HEK293T (cell line): ENCODE results near the gene ESR1.

Experiments used
- ELF4 ChIP-seq: fragments of 450-650 bp; IDR thresholded peaks from 2 replicates; pipeline ENCODE4 v1.6.1; 2017; ENCODE audit warnings: antibody characterized with exemption
- FOXA1 ChIP-seq: fragments of 450-650 bp; IDR thresholded peaks from 2 replicates; pipeline ENCODE4 v1.6.1; 2016; ENCODE audit warnings: mild to moderate bottlenecking
- HDGF ChIP-seq: fragments of 450-650 bp; IDR thresholded peaks from 2 replicates; pipeline ENCODE4 v1.6.1; 2017; ENCODE audit warnings: antibody characterized with exemption, borderline replicate concordance
- SP1 ChIP-seq: fragments of 450-650 bp; IDR thresholded peaks from 2 replicates; pipeline ENCODE4 v1.6.1; 2017
- SUZ12 ChIP-seq: fragments of 450-650 bp; IDR thresholded peaks from 2 replicates; pipeline ENCODE4 v1.6.1; 2016; ENCODE audit warnings: mild to moderate bottlenecking
- TF ChIP-seq, protein P1 (sequence below): fragments of 450-650 bp; IDR thresholded peaks from 2 replicates; pipeline ENCODE4 v1.6.1; 2016

DNA sequence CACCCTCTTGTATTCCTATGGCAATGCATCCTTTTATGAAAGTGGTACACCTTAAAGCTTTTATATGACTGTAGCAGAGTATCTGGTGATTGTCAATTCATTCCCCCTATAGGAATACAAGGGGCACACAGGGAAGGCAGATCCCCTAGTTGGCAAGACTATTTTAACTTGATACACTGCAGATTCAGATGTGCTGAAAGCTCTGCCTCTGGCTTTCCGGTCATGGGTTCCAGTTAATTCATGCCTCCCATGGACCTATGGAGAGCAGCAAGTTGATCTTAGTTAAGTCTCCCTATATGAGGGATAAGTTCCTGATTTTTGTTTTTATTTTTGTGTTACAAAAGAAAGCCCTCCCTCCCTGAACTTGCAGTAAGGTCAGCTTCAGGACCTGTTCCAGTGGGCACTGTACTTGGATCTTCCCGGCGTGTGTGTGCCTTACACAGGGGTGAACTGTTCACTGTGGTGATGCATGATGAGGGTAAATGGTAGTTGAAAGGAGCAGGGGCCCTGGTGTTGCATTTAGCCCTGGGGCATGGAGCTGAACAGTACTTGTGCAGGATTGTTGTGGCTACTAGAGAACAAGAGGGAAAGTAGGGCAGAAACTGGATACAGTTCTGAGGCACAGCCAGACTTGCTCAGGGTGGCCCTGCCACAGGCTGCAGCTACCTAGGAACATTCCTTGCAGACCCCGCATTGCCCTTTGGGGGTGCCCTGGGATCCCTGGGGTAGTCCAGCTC lies 292.1 kb downstream of the ESR1 start:
- TF ChIP-seq FOXA1, result no peak
- TF ChIP-seq HDGF, result no peak
- TF ChIP-seq SP1, result no peak
- TF ChIP-seq ELF4, result no peak
- no peak for TF ChIP-seq SUZ12
- TF ChIP-seq, protein P1, sequence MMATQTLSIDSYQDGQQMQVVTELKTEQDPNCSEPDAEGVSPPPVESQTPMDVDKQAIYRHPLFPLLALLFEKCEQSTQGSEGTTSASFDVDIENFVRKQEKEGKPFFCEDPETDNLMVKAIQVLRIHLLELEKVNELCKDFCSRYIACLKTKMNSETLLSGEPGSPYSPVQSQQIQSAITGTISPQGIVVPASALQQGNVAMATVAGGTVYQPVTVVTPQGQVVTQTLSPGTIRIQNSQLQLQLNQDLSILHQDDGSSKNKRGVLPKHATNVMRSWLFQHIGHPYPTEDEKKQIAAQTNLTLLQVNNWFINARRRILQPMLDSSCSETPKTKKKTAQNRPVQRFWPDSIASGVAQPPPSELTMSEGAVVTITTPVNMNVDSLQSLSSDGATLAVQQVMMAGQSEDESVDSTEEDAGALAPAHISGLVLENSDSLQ, result no peak
